H1 (cell line): ENCODE data around the gene ZNF423. TPM values are rescaled to one million over a fixed set of nuclear protein-coding genes. Genes with fewer than 3 reads are reported as not detected.

ENCODE experiments used
- CHD1 ChIP-seq: IDR thresholded peaks from 2 replicates; pipeline ENCODE4 v1.6.1; 2012; ENCODE audit warnings: low read depth, low read length, improper control_type of control experiment
- FOSL1 ChIP-seq: IDR thresholded peaks from 2 replicates; pipeline ENCODE4 v1.6.1; 2011; ENCODE audit warnings: mild to moderate bottlenecking, low read depth, low read length, moderate library complexity; ENCODE audit not compliant: insufficient read depth
- JUND ChIP-seq: IDR thresholded peaks from 2 replicates; pipeline ENCODE4 v1.6.1; 2011; ENCODE audit warnings: mild to moderate bottlenecking, improper control_type of control experiment, low read length
- POLR2A ChIP-seq, 2 experiments: IDR thresholded peaks; 1 replicate in 1 of 2; 2 replicates in 1 of 2; pipeline ENCODE4 v1.6.1; 2011; ENCODE audit warnings: low read depth in 2 of 2, low read length in 2 of 2, mild to moderate bottlenecking in 2 of 2; ENCODE audit errors: control extremely low read depth in 1 of 2
- SP1 ChIP-seq: IDR thresholded peaks from 2 replicates; pipeline ENCODE4 v1.6.1; 2011; ENCODE audit warnings: low read depth, low read length
- SP2 ChIP-seq: IDR thresholded peaks from 2 replicates; pipeline ENCODE4 v1.6.1; 2012; ENCODE audit warnings: mild to moderate bottlenecking, low read length, inconsistent platforms
- polyA plus RNA-seq, 7 experiments: library from polyadenylated mRNA; depleted of rRNA in 3 of 7; stranded (reverse) in 5 of 7; unstranded in 2 of 7; fragments of >200 nt in 5 of 7; fragments of 200-250 nt in 2 of 7; gene quantifications; 1 replicate in 5 of 7; 2 replicates in 1 of 7; 4 replicates in 1 of 7; pipeline versions ENCODE4 v1.2.1 to v1.2.3, GENCODE V29; 2011 to 2013; ENCODE audit warnings: missing spikeins in 2 of 7, mixed read lengths in 2 of 7
- total RNA-seq: library from RNA; stranded (reverse); fragmentation: NEBNext Ultra II Directional; extraction: Animal tissue kit (Norgen Biotek cat#: 25700); gene quantifications from 2 replicates; pipeline ENCODE4 v1.2.1, GENCODE V29; 2021

ZNF423 gene
- total and polyA plus RNA-seq, 2 of the 8 experiments (the other 6 are each of a cell fraction or from before 2014, with no cell fraction given), result 38.2 to 52.3 TPM

DNA sequence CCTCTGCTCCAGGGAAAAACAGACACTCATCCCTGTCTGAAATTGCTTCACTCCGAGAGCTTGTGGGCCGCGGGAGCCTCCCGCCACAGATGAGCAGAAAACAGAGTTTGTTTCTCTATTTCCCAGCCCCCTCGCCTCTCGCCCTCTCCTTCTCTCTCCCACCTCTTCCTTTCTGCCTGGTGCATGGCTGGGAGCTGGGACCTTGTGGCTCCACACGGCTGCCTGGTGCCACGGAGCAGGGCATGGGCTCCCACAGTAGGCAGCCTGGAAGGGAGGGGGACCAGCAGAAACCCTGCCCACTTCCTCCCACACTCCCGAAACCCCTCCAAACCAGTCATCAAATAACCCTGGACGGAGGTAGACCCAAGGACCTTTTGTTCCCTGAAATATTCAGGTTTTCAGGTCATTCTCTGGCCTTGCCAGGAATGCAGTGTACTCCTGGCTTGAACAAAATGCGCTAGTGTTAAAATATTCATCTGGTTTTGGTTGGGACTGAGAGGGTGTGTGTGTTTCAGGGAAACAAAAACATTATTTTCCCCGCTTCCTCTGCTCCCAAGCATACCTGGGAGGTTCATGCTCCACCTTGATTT, 277.4 kb downstream of the ZNF423 start (continued):
- TF ChIP-seq SP2 (no peak), JUND (no peak), FOSL1 (no peak), POLR2A (IDR thresholded peaks at IDR 0.05; ENCODE audit: control extremely low read depth in 1 of 2, low read depth in 2 of 2, low read length in 2 of 2) (no peak), SP1 (no peak), CHD1 (no peak)
